ENCODE data around the gene TRIM24. TPM values are rescaled to one million over a fixed set of nuclear protein-coding genes. Genes with fewer than 3 reads are reported as not detected.

TRIM24 gene
- total and polyA plus RNA-seq, 7 experiments from 2014 or later, result 8.1 to 19.3 (median 17.7) TPM

DNA sequence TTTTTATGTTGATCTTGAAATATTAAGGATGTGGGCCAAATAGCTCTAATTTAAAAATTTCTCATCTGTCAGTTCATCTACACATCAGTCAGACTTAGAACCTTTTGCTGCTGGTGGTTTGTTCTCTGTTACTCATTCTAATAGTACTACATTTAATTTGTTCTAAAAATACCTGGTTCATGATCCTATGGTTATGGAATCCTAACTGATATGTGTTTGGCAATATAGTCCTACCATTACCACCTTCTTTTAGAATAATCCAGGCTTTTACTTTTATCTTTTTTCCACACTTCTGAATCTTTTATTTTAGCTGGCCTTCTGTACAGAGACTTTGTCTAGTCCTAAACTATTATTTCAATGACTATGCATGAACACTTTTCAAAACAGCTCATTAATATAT lies 124.2 kb downstream of the TRIM24 start:
- peaks cover 0 to 4% (median 0%) of the 10 kb centered on the region in 7 donors for H3K4me1 Mint-ChIP-seq

DNA sequence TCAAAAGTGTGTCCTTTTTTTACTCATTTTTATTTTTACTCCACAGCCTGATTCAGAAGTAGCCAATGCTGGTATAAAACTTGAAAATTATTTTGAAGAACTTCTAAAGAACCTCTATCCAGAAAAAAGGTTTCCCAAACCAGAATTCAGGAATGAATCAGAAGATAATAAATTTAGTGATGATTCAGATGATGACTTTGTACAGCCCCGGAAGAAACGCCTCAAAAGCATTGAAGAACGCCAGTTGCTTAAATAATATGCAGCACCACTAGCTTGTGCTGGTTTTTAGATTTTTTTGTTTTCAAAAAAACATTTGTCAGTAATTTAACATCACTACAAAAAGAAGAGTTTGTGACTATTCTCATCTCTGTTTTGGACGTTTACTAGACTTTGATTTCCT lies 124.6 kb downstream of the TRIM24 start:
- intact Hi-C loops (cut with micrococcal nuclease), result loop anchor here in 1 of 2 donors (5.0 kb wide), 2 partner anchors 122 to 153 kb away; partner anchors contain the start of gene TRIM24
- Mint-ChIP-seq H3K4me1 (peaks cover 0 to 4% (median 0%) of the 10 kb centered on the region in 7 donors), H3K36me3 (peaks cover 3 to 70% (median 50%) of the 10 kb centered on the region in 5 donors), H3K4me3 (no peak overlapping the region), H3K9me3 (no peaks in the 10 kb centered on the region), H3K27me3 (no peaks in the 10 kb centered on the region), H3K27ac (peak overlapping the region in 1 of 9 donors; percentile 56)
- CTCF ChIA-PET, result no interaction called here
- Histone ChIP-seq H3K4me1 (ENCODE audit: control insufficient read depth in 2 of 2, insufficient read depth in 2 of 2, low read length in 2 of 2) (no peaks in the 10 kb centered on the region), H3K9me3 (ENCODE audit: control insufficient read depth in 2 of 3, low read length in 3 of 3) (no peaks in the 10 kb centered on the region), H3K27ac (ENCODE audit: low read depth, low read length) (no peak overlapping the region), H3K27me3 (ENCODE audit: control insufficient read depth in 2 of 2, insufficient read depth in 2 of 2, low read length in 2 of 2) (no peaks in the 10 kb centered on the region), H3K4me3 (ENCODE audit: low read length) (no peak overlapping the region), H3K36me3 (ENCODE audit: control insufficient read depth in 2 of 3, insufficient read depth in 3 of 3, low read length in 3 of 3) (peaks cover 9 to 29% (median 10%) of the 10 kb centered on the region in 3 experiments)
- no peak for DNase-seq
- ATAC-seq, result no peak
- POLR2A ChIA-PET, result no interaction called here

More for the DNA sequence above, 124.2 kb downstream of the TRIM24 start:
- H3K36me3 ChIP-seq (ENCODE audit: control insufficient read depth in 2 of 3, insufficient read depth in 3 of 3, low read length in 3 of 3), result peaks cover 9 to 33% (median 10%) of the 10 kb centered on the region in 3 experiments
- Mint-ChIP-seq H3K9me3 (no peaks in the 10 kb centered on the region), H3K27ac (peak overlapping the region in 2 of 9 donors; percentile 0 to 34), H3K4me3 (no peak overlapping the region), H3K27me3 (no peaks in the 10 kb centered on the region), H3K36me3 (peaks cover 7 to 70% (median 50%) of the 10 kb centered on the region in 5 donors)
- H3K4me1 ChIP-seq (ENCODE audit: control insufficient read depth in 2 of 2, insufficient read depth in 2 of 2, low read length in 2 of 2), result no peaks in the 10 kb centered on the region
- CTCF ChIA-PET, result no interaction called here
- POLR2A ChIA-PET, result no interaction called here
- H3K27ac ChIP-seq (ENCODE audit: low read depth, low read length), result no peak overlapping the region
- DNase-seq (no peak), ATAC-seq (no peak)
- no peak overlapping the region for H3K4me3 ChIP-seq (ENCODE audit: low read length)
- no peaks in the 10 kb centered on the region for H3K27me3 ChIP-seq (ENCODE audit: control insufficient read depth in 2 of 2, insufficient read depth in 2 of 2, low read length in 2 of 2)
- H3K9me3 ChIP-seq (ENCODE audit: control insufficient read depth in 2 of 3, low read length in 3 of 3), result no peaks in the 10 kb centered on the region
- intact Hi-C loops (cut with micrococcal nuclease), result loop anchor here in 1 of 2 donors (5.0 kb wide), 1 partner anchor 122 kb away; the partner anchor contains the start of gene TRIM24

DNA sequence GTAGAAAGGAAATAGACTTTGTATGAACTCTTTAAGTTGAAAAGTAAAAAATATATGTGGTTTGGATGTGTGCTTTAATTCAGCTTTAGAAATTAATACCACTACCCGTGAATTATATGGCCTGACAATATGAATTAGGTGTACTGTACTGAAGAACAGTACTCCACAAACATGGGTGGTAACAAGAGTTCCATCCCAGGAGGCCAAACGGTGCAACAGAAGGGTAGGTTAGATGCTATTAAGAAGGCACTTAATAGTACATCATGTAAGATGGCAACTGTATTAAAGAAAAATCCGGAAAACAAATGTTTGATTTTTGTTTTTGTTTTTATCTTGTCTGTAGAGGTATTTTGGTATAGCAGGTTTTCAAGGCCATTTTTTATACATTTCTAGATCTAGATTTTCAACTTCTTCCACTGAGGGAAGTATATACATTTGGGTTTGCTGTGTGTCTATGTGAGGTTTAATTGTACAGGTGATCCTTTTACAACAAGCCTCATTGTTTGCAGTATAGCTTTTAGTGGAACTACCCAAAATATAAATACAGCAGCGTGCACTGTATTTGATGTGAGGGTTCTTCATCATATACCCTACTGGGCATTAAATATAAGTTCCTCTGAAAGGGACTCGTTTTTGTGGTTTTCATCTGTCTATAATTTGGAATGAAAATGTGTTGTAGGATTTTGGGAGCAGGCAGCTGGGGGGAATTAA lies 125.4 kb downstream of the TRIM24 start:
- H3K27ac ChIP-seq (ENCODE audit: low read depth, low read length), result no peak overlapping the region
- peaks cover 7 to 26% (median 9%) of the 10 kb centered on the region in 3 experiments for H3K36me3 ChIP-seq (ENCODE audit: control insufficient read depth in 2 of 3, insufficient read depth in 3 of 3, low read length in 3 of 3)
- ChIA-PET POLR2A (interaction anchor here (0.5 kb wide), 1 partner anchor 719 kb away, joined by 3 read pairs; no protein-coding TSS in a partner anchor), CTCF (no interaction called here)
- intact Hi-C loops (cut with micrococcal nuclease), result loop anchor here in 1 of 2 donors (5.0 kb wide), 1 partner anchor 152 kb away; no protein-coding TSS in a partner anchor
- no peaks in the 10 kb centered on the region for H3K27me3 ChIP-seq (ENCODE audit: control insufficient read depth in 2 of 2, insufficient read depth in 2 of 2, low read length in 2 of 2)
- no peaks in the 10 kb centered on the region for H3K9me3 Mint-ChIP-seq
- H3K27me3 Mint-ChIP-seq, result no peaks in the 10 kb centered on the region
- no peak overlapping the region for H3K4me3 Mint-ChIP-seq
- peaks cover 0 to 4% (median 0%) of the 10 kb centered on the region in 7 donors for H3K4me1 Mint-ChIP-seq
- H3K9me3 ChIP-seq (ENCODE audit: control insufficient read depth in 2 of 3, low read length in 3 of 3), result no peaks in the 10 kb centered on the region
- H3K27ac Mint-ChIP-seq, result no peak overlapping the region
- no peak for DNase-seq
- H3K4me3 ChIP-seq (ENCODE audit: low read length), result no peak overlapping the region
- ATAC-seq, result no peak
- peaks cover 3 to 64% (median 43%) of the 10 kb centered on the region in 5 donors for H3K36me3 Mint-ChIP-seq
- no peaks in the 10 kb centered on the region for H3K4me1 ChIP-seq (ENCODE audit: control insufficient read depth in 2 of 2, insufficient read depth in 2 of 2, low read length in 2 of 2)

DNA sequence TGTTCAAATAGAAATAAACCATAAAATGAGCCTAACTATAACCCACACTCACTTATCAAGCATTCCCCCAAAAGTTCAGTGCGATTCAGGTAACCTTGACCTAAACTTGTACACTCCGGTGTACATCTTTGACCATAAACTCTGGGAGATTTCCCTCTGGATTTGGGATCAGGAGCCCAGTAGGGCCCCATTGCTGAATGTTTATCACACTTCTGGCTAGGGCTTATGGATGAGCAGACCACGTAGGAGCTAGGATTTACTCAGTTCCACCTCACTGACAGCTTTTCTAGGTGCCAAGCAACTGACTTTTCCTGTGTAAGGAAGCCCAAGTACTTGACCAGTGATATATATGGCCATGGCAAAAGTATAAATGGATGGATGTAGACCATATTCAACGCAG lies 127.4 kb downstream of the TRIM24 start:
- H3K4me3 Mint-ChIP-seq, result no peak overlapping the region
- H3K27me3 ChIP-seq (ENCODE audit: control insufficient read depth in 2 of 2, insufficient read depth in 2 of 2, low read length in 2 of 2), result no peaks in the 10 kb centered on the region
- intact Hi-C loops (cut with micrococcal nuclease), result loop anchor here in 1 of 2 donors (5.0 kb wide), 1 partner anchor 150 kb away; no protein-coding TSS in a partner anchor
- H3K36me3 Mint-ChIP-seq, result peaks cover 3 to 49% (median 35%) of the 10 kb centered on the region in 5 donors
- H3K27me3 Mint-ChIP-seq, result no peaks in the 10 kb centered on the region
- no peaks in the 10 kb centered on the region for H3K9me3 Mint-ChIP-seq
- no peaks in the 10 kb centered on the region for H3K9me3 ChIP-seq (ENCODE audit: control insufficient read depth in 2 of 3, low read length in 3 of 3)
- H3K27ac Mint-ChIP-seq, result no peak overlapping the region
- ChIA-PET CTCF (no interaction called here), POLR2A (no interaction called here)
- peaks cover 0 to 16% (median 5%) of the 10 kb centered on the region in 3 experiments for H3K36me3 ChIP-seq (ENCODE audit: control insufficient read depth in 2 of 3, insufficient read depth in 3 of 3, low read length in 3 of 3)
- H3K4me1 ChIP-seq (ENCODE audit: control insufficient read depth in 2 of 2, insufficient read depth in 2 of 2, low read length in 2 of 2), result no peaks in the 10 kb centered on the region
- no peak overlapping the region for H3K27ac ChIP-seq (ENCODE audit: low read depth, low read length)
- ATAC-seq (no peak), DNase-seq (no peak)
- no peak overlapping the region for H3K4me3 ChIP-seq (ENCODE audit: low read length)
- peaks cover 0 to 4% (median 0%) of the 10 kb centered on the region in 7 donors for H3K4me1 Mint-ChIP-seq

DNA sequence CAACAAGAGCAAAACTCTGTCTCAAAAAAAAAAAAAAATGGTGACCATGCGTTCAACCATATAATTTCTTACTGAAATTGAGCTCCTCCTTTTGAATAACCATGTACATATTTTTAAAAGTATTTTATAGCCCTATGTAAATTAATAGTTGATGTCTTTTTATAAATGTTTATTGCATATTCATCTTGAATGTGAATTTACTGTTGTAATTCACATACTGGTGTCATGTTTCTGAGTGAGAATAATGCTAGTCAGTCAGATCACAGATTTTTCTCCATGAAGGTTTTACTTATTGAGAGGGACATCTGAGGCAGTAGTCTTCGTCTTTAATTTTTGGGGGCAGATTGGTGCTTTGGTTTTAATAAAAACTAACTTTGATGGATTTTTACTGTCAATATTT lies 128.9 kb downstream of the TRIM24 start:
- H3K27me3 ChIP-seq (ENCODE audit: control insufficient read depth in 2 of 2, insufficient read depth in 2 of 2, low read length in 2 of 2), result no peaks in the 10 kb centered on the region
- peaks cover 0 to 14% (median 0%) of the 10 kb centered on the region in 3 experiments for H3K36me3 ChIP-seq (ENCODE audit: control insufficient read depth in 2 of 3, insufficient read depth in 3 of 3, low read length in 3 of 3)
- ATAC-seq (no peak), DNase-seq (no peak)
- Mint-ChIP-seq H3K4me1 (peaks cover 0 to 4% (median 0%) of the 10 kb centered on the region in 7 donors), H3K4me3 (no peak overlapping the region), H3K27me3 (no peaks in the 10 kb centered on the region), H3K27ac (no peak overlapping the region), H3K36me3 (peaks cover 3 to 39% (median 30%) of the 10 kb centered on the region in 5 donors), H3K9me3 (peaks cover 0 to 1% (median 0%) of the 10 kb centered on the region in 11 donors)
- H3K27ac ChIP-seq (ENCODE audit: low read depth, low read length), result no peak overlapping the region
- no peaks in the 10 kb centered on the region for H3K4me1 ChIP-seq (ENCODE audit: control insufficient read depth in 2 of 2, insufficient read depth in 2 of 2, low read length in 2 of 2)
- CTCF ChIA-PET, result no interaction called here
- H3K4me3 ChIP-seq (ENCODE audit: low read length), result no peak overlapping the region
- H3K9me3 ChIP-seq (ENCODE audit: control insufficient read depth in 2 of 3, low read length in 3 of 3), result no peaks in the 10 kb centered on the region
- intact Hi-C loops (cut with micrococcal nuclease), result loop anchor here in 1 of 2 donors (5.0 kb wide), 1 partner anchor 148 kb away; no protein-coding TSS in a partner anchor
- POLR2A ChIA-PET, result no interaction called here

DNA sequence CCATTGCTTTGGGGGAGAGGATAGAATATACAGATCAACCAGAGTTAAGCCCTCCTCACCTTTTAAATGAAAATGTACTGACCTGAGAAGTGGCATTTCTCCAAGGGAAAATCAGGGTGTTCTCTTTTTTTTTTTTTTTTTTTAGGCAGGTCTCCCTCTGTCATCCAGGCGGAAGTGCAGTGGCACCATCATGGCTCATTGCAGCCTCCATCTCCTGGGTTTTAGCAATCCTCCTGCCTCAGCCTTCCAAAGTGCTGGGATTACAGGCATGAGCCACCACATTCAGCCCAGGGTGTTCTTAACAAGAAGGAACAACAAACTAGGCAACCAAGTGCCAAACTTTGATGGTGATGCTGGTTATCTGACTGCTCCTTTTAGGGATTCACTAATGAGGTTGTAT lies 130.1 kb downstream of the TRIM24 start:
- no peaks in the 10 kb centered on the region for H3K27me3 ChIP-seq (ENCODE audit: control insufficient read depth in 2 of 2, insufficient read depth in 2 of 2, low read length in 2 of 2)
- intact Hi-C loops (cut with micrococcal nuclease), result no loop called here
- peaks cover 0 to 1% (median 0%) of the 10 kb centered on the region in 11 donors for H3K9me3 Mint-ChIP-seq
- no peak overlapping the region for H3K27ac Mint-ChIP-seq
- H3K27ac ChIP-seq (ENCODE audit: low read depth, low read length), result no peak overlapping the region
- no peak overlapping the region for H3K4me3 ChIP-seq (ENCODE audit: low read length)
- ATAC-seq (no peak), DNase-seq (no peak)
- no peaks in the 10 kb centered on the region for H3K9me3 ChIP-seq (ENCODE audit: control insufficient read depth in 2 of 3, low read length in 3 of 3)
- no peaks in the 10 kb centered on the region for H3K27me3 Mint-ChIP-seq
- ChIA-PET POLR2A (no interaction called here), CTCF (no interaction called here)
- peaks cover 0 to 9% (median 0%) of the 10 kb centered on the region in 3 experiments for H3K36me3 ChIP-seq (ENCODE audit: control insufficient read depth in 2 of 3, insufficient read depth in 3 of 3, low read length in 3 of 3)
- H3K4me3 Mint-ChIP-seq, result no peak overlapping the region
- peaks cover 0 to 4% (median 0%) of the 10 kb centered on the region in 7 donors for H3K4me1 Mint-ChIP-seq
- H3K36me3 Mint-ChIP-seq, result peaks cover 0 to 27% (median 19%) of the 10 kb centered on the region in 5 donors
- no peaks in the 10 kb centered on the region for H3K4me1 ChIP-seq (ENCODE audit: control insufficient read depth in 2 of 2, insufficient read depth in 2 of 2, low read length in 2 of 2)

Data from naive thymus-derived CD4-positive, alpha-beta T cell (primary cell).